Activated CD8-positive, alpha-beta memory T cell treated with anti-CD3 and anti-CD28 coated beads, Interleukin-2, amount 50 U/mL, for 1 hour (primary cell): ENCODE measurements around the gene NEDD9.

ENCODE experiments used
- DNase-seq: peaks from one replicate; pipeline ENCODE4 v3.0.0-alpha.2; 2020; ENCODE audit errors: extremely low read depth

NEDD9 gene, protein sequence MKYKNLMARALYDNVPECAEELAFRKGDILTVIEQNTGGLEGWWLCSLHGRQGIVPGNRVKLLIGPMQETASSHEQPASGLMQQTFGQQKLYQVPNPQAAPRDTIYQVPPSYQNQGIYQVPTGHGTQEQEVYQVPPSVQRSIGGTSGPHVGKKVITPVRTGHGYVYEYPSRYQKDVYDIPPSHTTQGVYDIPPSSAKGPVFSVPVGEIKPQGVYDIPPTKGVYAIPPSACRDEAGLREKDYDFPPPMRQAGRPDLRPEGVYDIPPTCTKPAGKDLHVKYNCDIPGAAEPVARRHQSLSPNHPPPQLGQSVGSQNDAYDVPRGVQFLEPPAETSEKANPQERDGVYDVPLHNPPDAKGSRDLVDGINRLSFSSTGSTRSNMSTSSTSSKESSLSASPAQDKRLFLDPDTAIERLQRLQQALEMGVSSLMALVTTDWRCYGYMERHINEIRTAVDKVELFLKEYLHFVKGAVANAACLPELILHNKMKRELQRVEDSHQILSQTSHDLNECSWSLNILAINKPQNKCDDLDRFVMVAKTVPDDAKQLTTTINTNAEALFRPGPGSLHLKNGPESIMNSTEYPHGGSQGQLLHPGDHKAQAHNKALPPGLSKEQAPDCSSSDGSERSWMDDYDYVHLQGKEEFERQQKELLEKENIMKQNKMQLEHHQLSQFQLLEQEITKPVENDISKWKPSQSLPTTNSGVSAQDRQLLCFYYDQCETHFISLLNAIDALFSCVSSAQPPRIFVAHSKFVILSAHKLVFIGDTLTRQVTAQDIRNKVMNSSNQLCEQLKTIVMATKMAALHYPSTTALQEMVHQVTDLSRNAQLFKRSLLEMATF

DNA sequence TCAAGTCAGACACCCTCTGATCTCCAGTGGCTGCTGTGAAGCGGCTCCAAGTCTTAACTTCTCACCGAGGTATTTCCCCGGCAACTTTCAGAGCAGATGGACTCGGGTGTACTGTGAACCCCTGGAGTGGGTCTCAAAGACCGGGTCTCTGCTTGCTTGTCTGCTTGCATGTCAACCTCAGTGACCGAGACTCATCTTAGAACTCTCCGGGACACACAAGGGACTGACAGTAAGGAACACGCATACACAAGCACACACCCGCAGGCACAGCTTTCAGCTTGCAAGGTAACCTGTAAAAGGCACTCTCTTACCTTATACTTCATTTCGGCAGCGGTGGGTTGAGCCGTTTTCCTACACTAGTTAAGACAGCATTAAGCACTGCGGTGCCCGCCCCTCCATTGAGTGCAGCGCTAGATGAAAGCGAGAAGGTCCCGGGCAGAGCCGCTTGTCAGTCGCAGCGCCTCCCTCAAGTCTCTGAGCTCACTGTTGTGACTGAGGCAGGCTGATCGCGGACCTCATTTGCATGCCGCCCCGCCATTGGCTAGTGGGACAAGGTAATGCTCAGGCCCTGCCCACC is at the start of gene NEDD9:
Gene NEDD9, minus strand, starts transcription at position 476 of the 577 bp plus-strand sequence. Its CDS starts 153 bp downstream, at position 323.
- peak; percentile 92 for DNase-seq

DNA sequence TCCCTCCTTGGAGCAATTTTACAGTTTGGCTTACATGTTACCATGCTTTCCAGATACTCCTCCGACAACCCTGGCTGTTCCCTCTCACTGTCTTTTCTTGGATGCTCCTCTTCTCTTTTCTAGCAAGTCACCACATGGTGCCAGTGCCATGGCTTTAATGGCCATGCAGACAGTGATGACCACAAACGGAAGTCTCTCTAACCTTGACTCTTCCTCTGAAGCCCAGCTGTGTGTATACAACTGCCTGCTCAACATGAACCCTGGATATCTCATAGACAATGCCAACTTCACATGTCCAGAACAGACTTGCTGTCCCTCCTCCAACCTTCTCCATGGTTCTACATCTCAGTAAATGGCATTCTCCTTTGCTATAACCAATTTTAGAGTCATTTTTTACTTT is 49.8 kb upstream of the NEDD9 start:
- no peak for DNase-seq

DNA sequence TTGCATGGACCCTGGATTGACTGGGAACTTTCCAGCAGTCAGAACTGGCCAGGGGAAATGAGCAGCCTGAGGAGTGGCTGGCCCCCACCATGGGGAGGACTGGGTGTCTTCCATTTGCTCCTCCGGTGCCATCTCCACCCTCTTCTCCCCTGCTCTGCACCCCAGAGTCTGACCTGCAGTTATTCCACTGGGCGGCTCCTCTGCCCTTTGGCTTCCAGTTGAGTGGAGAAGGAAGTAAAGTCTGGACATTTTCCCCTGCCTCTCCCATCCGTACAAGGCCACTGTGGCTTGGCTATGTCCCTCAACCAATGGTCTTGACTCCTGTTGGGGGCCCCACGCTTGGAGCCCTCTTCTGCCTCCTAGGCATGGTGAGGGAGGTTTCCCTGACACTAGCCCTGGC is 47.9 kb upstream of the NEDD9 start:
- no peak for DNase-seq

DNA sequence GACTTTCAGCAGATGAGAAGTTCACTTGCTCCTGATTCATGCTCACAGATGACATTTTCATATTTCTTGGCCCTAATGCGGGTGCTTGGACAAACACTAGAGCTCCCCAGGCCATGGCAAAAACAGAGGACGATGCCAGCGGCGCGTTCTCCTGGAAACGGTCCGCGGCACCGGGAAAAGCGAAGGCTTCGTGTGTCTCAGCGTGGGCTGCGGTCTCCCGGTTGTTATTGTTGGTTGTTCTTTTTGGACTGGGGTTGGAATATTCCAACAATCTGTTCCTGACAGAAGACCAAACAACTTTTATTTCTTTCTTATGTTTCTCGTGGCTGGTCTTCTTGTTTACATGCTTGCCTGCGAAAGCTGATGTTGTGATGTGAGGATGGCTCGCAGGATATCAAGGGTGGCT is 46.8 kb upstream of the NEDD9 start:
- DNase-seq: no peak

DNA sequence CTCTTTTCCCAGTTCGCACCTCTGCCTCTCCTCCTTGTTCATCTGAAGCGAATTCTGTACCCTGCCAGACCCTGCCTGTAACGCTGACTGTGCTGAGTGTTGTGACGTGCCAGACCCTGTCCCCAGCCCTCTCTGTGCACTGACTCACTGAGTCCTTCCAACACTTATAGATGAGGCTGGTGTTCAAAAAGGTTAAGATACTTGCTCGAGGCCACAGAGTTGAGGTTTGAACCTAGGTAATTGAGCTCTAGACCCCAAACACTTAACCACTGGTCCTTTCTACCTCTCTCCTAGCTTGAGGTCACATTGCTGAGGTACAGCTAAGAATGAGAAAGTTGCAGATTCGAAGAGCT is 45.7 kb upstream of the NEDD9 start:
- DNase-seq: no peak

DNA sequence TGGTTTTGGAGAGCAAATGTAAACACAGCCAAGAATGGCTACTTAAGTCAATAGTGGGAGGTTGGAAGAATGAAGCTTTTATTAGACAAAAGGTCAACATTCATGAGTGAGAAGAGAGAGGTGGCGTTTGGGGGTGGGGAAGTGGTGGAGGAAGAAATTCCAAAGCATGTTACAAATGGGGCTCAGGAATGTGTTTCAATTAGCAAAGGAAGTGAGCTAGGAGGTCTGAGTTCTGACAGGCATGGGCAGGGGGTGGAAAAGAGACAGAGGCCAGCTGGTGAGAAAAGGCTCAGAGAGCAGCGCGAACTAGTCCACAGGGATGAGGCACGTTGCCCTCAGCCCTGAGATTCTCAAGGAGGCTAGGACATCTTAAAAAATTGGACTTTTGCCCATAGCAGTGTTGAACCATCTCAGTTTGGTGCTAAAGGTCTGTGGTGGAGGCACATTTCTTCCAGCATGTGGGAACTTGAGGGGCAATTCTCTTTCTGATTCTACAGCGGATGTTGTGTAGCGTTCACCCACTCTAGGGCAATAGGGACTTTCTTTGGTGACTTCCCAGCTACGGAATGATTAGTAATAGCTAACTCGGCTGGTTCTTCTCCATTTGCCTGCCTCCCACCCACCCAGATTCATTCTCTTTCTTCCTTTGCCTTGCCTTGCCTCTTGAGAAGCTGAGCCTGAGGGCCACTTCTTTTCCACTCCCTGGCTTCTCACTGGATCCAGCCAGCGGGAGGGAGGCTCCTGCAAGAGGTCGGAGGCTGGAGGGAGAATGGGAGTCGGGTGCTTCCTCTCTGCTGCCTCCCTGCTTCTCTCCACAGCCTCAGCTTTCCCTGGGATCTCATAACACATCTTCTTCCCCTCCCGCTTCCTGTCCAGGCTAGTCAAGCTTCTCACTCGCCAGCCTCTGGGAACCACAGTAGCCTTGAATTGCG is 45.1 kb upstream of the NEDD9 start:
- no peak for DNase-seq

DNA sequence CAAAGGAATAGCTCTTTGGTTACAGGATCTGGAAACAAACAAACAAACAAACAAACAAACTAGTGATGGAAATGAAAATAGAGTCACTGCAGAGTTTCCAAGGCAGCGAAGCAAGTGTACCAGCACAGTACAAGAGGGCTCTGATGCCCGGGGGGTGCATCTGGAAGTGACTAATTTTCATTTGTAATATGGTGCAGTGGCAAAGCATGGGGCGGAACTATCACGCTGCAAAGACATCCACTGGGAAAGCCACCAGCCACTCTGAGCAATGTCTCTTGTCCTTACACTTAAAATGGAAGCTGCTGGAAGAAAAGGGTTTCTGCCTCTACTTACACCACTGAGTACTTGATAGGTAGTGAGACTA is 44.4 kb upstream of the NEDD9 start:
- no peak for DNase-seq

DNA sequence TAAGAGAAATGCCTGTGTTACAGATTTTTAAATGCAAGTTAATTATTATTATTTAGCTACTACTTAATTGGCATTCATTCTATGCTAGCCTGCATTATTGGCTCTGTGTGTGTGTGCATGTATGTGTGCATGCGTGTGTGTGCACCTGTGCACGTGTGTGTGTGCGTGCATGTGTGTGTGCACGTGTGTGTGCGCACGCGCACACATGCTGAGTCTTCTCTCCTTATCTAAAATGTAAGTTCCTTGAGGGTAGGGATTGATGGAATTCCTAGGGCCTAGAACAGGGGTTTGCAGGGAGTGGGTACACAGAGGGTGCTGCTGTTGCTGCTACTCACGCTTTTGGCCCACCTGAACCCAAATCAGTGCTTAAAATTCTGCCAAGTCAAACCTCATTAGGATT is 43.8 kb upstream of the NEDD9 start:
- DNase-seq: no peak

DNA sequence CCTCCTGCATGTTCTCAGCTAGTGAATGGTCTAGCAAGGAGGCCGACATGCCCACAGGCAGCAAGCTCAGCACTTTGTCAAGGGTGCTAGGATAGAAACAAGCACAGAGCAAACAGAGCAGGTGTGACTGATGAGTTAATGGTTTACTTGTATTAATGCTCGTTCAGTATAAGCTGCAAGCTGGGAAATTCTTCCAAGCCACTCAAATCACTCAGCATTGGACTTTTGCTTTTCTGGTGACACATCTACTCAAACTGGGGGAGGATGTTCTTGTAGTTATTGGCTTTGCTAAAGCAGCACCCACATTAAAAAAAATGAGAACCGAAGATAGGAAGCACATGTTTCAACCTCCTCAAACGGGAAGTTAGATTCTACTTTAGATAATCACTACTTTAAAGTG is 43.1 kb upstream of the NEDD9 start:
- DNase-seq: no peak

DNA sequence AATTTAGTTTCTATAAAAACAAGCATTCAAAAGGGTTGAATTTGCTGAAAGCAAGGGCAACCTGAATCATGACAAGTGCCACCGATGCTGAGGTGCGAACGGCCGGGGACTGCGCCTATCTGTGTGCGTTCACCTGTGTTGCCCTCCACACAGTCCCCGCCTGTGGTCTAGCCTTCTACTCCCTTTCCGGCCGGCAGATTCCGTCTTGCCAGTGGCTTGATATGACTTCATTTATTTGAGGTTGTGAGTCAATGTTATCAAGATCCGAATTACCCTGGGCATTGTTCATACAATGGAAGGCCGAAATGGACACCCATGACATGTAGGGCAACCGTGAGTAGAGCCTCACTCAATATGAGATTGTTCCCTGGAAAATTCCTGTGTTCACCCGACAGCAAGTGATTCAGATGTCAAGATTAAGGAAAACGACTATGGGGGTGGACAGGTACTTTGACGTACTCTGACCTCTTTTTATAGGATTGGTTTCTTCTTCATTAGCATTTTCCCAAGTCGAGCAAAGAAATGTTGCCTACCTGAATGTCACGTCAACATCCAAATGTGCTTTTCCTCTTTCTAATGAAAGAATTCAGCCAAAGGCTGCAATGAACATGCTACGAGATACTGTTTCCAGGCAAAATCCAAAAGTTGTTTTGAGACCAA is 41.1 kb upstream of the NEDD9 start:
- DNase-seq: no peak

DNA sequence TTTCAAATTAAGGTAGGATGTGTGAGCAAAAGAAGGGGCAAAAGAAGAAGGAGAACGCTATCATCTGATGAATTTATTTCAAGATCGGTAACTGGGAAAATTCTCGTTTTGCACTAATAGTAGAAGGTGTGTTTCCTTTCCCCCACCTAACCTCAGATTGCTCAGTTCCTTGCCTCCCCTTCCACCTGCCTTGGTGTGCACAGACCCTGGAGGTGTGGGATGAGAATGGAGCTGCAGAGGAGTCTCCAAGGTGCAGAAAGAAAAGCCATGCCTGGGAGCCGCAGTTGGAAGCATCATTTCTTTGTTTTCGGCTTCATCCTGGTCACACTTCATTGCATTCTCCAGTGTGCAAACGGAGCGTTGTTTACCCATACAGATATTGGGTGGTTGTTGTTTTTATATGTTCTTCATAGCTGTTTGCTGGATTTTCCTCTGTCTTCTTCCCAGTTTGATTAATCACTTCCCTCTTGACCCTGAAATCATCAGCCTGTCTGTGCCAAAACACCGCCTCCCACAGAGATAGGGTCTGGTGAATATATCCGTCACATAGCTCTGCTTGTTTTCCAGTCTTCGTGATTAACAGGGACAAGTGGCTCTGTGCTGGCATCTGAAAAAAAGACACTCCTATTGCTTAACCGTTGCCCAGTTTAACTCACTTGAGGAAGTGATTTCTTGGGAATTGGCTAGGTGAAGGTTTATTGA is 40.2 kb upstream of the NEDD9 start:
- no peak for DNase-seq

DNA sequence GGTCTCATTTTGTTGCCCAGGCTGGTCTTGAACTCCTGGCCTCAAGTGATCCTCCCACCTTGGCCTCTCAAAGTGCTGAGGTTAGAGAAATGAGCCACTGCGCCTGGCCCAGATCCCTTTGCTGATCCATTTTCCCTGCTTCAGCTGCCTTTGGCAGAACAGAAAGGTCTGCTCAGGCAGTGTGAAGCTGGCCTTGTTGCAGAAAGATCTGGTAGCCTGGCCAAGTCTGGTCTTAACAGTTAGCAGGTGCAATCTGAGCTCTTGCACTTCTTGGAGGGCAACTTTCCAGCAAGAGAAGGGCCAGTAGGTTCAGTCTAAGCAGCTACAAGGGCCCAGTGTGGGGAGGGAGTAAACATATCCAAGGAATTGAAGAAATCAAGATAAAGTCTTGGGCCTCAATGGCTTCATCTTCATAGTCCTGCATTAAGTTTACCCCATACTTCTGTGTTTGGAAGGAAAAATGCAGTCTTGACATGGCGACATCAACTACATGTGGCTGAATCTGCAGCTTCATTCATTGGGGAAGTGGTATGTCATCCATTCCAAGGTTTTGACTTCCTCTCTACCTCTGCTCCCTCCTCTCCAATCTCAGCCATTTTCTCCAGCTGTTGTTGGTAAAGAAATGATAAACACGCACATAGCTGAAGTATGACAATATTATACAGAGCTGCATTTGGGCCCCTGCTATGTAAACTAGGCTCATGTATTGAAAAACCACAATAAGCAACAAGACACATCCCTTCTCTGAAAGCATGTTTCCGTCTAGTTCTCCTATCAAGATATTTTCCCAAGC is 39.0 kb upstream of the NEDD9 start:
- DNase-seq: no peak

DNA sequence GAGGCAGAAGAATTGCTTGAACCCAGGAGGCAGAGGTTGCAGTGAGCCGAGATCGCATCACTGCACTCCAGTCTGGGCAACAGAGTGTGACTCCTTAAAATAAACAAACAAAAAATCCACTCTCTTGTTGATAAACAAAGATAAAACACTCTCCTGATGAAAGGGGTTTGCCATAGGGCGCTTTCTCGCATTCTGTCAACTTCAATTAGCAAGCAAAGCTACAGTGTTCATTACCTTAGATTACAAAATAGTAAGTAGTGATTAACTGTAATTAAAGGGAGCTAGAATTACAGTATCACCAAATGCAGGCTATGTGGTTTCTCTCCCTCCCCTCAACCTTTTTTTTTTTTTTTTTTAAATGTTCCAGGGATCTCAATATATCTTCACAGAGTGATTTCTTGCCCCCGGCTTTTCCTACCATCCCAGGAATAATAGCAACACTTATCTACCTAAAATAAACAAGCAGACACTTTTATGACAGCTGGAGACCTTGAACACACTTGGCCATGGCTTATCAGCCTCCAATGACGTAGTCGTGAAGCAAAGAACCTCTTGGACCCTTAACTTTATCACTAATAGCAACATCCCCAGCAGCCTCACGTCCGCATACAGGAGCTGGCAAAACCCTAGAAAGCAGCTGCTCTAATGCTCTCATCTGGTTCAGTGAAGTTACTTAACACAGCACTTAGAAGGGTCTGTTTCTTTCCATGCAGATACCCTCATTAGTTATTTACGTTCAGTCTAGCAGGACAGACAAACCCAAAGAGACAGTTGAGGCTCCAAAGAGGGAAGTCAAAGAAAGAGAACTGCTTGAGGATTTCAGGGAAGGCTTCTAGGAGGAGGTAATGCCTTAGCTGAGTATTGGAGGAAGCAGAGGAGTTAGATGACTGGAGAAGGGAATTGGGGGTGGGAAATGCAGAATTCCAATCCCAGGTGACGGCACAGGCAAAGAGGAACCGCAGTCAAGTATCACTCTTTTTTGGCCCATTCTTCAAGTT is 37.9 kb upstream of the NEDD9 start:
- DNase-seq: no peak

DNA sequence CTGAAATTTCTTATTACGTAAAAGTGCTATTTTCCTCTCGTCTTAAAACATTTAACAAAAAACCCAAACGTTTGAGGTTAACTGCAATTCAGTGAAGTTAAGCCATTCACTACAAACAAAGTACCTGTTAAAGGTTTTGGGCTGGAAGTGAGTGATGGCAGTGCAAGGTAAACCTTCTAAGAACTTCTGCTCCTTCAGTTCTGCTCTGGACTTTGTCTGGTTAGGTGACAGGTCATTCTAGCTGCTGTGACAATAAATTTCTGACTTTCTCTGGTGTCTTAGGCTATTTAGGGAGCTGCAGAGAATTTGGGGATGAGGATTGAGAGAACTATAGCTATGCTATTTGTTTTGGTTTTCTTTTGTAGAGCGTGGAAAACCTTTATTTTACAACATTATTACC is 36.5 kb upstream of the NEDD9 start:
- DNase-seq: no peak

DNA sequence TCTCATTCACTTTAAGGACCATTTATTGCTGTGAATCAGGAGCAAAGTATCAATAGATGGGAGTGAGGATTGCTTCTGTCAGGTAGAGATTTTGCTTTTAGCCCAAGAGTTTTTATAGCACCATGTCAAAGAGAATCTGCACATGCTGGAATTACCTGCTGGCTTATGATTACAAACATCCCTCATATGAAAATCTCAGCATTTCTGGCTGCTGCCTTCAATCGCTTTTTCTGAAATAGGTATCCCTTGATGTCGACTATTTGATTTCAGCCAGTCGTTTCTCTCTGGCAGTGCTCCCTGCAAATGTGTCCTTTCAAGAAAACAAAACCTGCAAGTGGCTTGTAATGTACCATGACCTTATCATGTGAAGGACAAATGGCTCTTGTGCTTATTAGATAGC is 34.5 kb upstream of the NEDD9 start:
- DNase-seq: no peak

DNA sequence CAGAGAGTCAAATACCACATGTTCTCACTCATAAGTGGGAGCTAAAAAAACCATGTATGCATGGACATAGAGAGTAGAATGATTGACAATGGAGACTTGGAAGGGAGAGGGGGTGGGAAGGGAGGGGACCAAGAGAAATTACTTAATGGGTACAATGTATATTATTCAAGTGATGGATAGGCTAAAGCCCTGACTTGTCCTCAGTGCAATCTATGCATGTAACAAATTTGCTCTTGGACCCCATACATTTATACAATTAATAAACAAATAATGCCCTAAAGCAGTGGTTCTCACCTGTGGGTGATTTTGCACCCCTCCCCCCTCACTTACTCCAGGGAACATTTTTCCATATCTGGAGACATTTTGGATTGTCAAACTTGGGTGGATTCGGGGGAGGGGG is 33.5 kb upstream of the NEDD9 start:
- DNase-seq: no peak

DNA sequence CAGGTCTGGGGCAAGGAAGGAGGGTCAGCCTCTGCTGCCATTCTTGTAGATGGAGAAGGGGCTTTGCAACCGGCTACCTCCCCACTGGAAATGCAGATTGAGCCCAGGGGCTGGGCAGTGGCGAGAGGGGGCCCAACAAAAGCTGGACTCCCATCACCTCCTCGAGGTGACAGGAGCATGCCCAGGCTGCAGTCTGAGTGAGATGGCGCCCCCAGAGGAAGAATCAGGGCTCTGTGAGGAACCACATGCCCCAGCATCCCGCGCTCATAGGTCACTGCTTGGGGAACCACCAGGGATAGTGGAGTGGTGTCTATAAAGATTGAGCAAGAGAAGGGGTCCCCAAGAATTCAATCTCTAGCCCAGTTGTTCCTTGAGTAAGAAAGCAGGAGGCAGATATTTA is 31.6 kb upstream of the NEDD9 start:
- DNase-seq: no peak

DNA sequence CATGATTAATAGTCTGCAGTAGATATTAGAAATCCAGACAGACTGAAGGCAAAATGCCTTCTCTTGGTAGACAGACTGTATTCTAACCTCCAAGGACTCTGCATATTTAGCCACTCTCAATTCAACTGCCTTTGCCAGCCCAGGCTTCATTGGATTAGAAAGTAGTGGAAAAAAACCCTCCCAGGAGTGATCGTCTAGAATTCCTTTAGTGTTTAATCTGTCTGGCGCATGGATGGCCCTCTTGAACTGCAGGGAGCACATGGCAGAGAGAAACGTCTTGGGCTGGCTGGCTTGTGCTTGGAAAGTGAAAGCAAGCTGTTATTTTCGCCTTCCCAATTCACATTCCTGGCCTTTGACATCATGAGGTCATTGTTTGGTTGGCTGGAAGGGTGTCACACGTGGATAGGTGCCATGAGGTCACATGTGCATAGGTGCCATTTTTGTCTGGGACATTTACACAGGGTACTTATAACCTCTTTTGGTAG is 30.9 kb upstream of the NEDD9 start:
- no peak for DNase-seq
